ENCODE results near the gene CORO2B. TPM values are rescaled to one million over a fixed set of nuclear protein-coding genes. Genes with fewer than 3 reads are reported as not detected.

Gene CORO2B
- total and polyA plus RNA-seq, 8 donors = 3.0 to 27.7 (median 21.0) TPM

DNA sequence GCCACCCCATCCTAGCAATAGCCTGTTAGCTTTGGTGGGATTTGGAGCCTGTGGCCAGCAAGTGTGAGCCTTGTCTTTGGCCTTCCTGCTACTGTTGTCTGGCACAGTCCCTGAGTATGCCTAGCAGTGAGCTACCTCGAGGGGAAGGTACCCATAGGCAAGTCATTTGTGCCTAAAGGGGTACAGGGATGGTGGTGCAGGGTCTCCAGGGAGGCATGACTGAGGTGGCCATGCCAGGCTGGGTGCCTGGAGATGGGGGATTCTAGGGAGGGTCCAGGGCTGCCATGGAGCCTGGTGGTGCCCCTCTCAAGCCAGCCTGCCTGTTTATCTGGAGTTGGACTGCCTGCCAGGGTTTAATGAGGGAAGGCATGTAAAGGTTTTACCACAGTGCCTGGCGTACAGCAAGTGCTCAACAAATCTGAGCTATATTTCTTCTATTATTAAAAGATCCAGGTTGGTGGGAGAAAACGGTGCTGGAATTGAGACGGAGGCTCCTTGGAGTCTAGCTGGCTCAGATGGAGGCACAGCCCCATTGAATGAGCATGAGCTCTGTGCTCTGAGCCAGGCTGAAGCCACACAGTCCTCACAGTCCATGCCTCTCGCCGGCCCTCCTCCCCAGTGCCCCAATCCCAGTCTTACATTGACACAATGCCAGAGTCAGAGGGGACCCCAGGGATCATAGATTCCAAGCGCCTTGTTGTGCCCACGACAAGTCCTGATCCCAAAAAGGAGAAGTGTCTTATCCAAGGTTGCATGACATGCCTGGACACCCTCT, 76.2 kb downstream of the CORO2B start:
- H3K4me3 ChIP-seq = no peak overlapping the region
- no peaks in the 10 kb centered on the region for H3K9me3 ChIP-seq
- no peaks in the 10 kb centered on the region for H3K36me3 ChIP-seq
- DNase-seq = no peak
- H3K4me1 ChIP-seq = no peaks in the 10 kb centered on the region
- intact Hi-C loops (cut with DNase I) = loop anchor here in 1 of 2 donors (10.0 kb wide), 1 partner anchor 100 kb away; no protein-coding TSS in a partner anchor
- no peak overlapping the region for H3K27ac ChIP-seq
- no peaks in the 10 kb centered on the region for H3K27me3 ChIP-seq
- ATAC-seq = no peak
- TF ChIP-seq, protein P1, sequence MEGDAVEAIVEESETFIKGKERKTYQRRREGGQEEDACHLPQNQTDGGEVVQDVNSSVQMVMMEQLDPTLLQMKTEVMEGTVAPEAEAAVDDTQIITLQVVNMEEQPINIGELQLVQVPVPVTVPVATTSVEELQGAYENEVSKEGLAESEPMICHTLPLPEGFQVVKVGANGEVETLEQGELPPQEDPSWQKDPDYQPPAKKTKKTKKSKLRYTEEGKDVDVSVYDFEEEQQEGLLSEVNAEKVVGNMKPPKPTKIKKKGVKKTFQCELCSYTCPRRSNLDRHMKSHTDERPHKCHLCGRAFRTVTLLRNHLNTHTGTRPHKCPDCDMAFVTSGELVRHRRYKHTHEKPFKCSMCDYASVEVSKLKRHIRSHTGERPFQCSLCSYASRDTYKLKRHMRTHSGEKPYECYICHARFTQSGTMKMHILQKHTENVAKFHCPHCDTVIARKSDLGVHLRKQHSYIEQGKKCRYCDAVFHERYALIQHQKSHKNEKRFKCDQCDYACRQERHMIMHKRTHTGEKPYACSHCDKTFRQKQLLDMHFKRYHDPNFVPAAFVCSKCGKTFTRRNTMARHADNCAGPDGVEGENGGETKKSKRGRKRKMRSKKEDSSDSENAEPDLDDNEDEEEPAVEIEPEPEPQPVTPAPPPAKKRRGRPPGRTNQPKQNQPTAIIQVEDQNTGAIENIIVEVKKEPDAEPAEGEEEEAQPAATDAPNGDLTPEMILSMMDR (IDR thresholded peaks at IDR 0.05) = no peak

DNA sequence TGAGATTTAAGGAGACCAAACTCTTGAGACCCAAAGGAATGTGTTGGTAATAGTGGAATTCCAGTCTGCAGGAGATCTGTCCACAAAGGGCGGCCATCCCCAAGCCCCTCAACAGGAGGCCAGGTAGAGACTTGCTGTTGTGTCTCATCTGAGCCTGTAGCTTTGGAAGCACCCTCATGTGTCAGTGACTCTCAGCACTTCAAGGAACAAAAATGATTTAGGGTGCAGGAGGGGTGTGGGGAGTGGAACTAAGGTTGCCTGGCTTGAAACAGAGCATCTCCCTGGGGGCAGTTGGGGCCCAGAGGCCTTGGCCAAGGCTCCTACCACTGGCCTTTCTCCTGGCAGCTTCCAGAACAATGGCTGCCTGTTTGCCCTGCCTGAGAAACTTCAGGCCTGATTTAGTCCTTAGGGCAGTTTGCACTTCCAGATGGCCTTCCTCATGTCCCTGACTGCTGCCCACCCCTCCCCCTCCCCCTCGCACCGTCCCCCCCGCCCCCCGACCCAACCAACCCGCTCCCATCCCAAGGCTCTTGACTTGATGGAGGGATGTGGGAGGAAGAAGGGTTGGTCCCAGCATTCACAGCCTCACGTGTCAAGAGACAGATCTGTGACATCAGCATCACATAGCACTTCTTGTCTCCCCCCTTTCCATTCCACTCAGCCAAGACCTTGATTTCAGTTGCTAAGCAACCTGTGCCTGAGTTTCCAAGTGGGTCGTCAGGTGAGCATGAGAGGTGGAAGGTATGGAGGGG, 77.1 kb downstream of the CORO2B start:
- intact Hi-C loops (cut with DNase I) = loop anchor here in 1 of 2 donors (10.0 kb wide), 1 partner anchor 101 kb away; no protein-coding TSS in a partner anchor
- TF ChIP-seq, protein P1 (IDR thresholded peaks at IDR 0.05) = no peak
- H3K27ac ChIP-seq = no peak overlapping the region

DNA sequence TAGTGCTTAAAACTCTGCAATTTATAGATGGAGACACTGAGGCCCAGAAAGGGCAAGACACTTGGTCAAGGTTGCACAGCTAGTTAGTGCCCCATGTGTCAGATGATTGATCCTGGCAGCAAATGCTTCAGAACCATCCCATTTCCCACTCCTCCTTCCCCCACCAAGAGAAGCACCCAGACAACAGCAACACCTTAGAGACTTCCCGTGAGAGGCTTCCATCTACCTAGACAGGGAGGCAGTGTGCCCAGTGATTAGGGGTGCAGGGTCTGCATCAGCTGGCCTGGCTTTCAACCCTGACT, 77.6 kb downstream of the CORO2B start:
- no peak for DNase-seq
- Histone ChIP-seq H3K27me3 (no peaks in the 10 kb centered on the region), H3K27ac (no peak overlapping the region), H3K9me3 (no peaks in the 10 kb centered on the region), H3K36me3 (no peaks in the 10 kb centered on the region), H3K4me3 (no peak overlapping the region), H3K4me1 (no peaks in the 10 kb centered on the region)
- TF ChIP-seq, protein P1 (IDR thresholded peaks at IDR 0.05) = no peak
- intact Hi-C loops (cut with DNase I) = loop anchor here in 1 of 2 donors (10.0 kb wide), 1 partner anchor 102 kb away; no protein-coding TSS in a partner anchor
- no peak for ATAC-seq

More for the DNA sequence above, 77.1 kb downstream of the CORO2B start:
- no peaks in the 10 kb centered on the region for H3K27me3 ChIP-seq
- ATAC-seq (no peak), DNase-seq (no peak)
- H3K9me3 ChIP-seq = no peaks in the 10 kb centered on the region
- H3K4me1 ChIP-seq = no peaks in the 10 kb centered on the region
- H3K36me3 ChIP-seq = no peaks in the 10 kb centered on the region
- H3K4me3 ChIP-seq = no peak overlapping the region

DNA sequence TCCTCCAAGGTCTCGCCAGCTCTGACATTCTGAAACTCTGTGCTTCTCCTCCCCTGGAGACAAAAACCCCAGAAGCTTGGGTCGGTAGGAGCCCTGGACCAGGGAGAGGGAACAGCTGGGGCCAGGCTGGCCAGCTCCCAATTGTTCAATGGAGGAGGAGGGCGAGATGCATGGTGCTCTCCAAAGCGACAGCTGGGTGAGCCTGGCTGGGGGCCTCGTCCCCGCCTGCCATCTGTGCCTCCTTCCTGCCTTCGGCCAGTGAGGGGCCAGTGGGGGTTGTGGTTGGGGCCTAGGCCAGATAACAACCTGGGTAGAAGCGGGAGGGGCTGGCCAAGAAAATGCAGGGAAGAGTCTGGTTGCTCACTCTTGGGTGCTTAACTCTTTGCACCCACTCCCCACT, 79.4 kb downstream of the CORO2B start:
- Histone ChIP-seq H3K27me3 (no peaks in the 10 kb centered on the region), H3K4me3 (no peak overlapping the region), H3K9me3 (no peaks in the 10 kb centered on the region), H3K36me3 (no peaks in the 10 kb centered on the region), H3K4me1 (no peaks in the 10 kb centered on the region), H3K27ac (no peak overlapping the region)
- no peak for ATAC-seq
- DNase-seq = peak in 1 of 4 donors; percentile 56
- TF ChIP-seq, protein P1 (IDR thresholded peaks at IDR 0.05) = no peak
- intact Hi-C loops (cut with DNase I) = loop anchor here in 1 of 2 donors (10.0 kb wide), 1 partner anchor 103 kb away; no protein-coding TSS in a partner anchor
